ENCODE data around the gene TTC21A. TPM values are rescaled to one million over a fixed set of nuclear protein-coding genes. Genes with fewer than 3 reads are reported as not detected.

TTC21A gene
- total RNA-seq, 1 donor: 3.8 TPM

GRCh38 chr3:39068556-39068955 is 38.9 kb upstream of the TTC21A start:
- no peak for TF ChIP-seq CTCF (IDR thresholded peaks at IDR 0.05; ENCODE audit: insufficient read depth, low read length)
- H3K4me3 ChIP-seq (ENCODE audit: low read depth, low read length): no peak overlapping the region
- no peak for DNase-seq (ENCODE audit: low read depth)

DNA sequence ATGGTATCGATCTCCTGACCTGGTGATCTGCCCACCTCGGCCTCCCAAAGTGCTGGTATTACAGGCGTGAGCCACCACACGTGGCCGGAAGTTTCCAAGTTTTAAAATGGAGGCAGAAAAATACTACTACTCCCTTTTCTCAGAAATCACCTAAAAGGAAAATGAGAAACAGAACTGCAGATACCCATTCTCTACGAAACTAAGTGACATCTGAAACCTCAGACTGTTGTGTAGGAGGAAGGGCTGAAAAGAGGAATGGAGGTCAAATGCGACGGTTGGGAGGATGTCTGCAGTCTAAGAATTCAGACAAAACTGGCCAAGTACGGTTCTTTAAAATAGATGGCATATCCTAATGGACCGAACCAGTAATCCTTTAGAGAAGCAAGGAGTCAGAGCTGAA is 31.6 kb upstream of the TTC21A start:
- TF ChIP-seq CTCF (IDR thresholded peaks at IDR 0.05; ENCODE audit: insufficient read depth, low read length): no peak
- H3K4me3 ChIP-seq (ENCODE audit: low read depth, low read length): no peak overlapping the region
- no peak for DNase-seq (ENCODE audit: low read depth)

GRCh38 chr3:39079530-39079929 is 27.9 kb upstream of the TTC21A start:
- no peak for TF ChIP-seq CTCF (IDR thresholded peaks at IDR 0.05; ENCODE audit: insufficient read depth, low read length)
- H3K4me3 ChIP-seq (ENCODE audit: low read depth, low read length): no peak overlapping the region
- no peak for DNase-seq (ENCODE audit: low read depth)

DNA sequence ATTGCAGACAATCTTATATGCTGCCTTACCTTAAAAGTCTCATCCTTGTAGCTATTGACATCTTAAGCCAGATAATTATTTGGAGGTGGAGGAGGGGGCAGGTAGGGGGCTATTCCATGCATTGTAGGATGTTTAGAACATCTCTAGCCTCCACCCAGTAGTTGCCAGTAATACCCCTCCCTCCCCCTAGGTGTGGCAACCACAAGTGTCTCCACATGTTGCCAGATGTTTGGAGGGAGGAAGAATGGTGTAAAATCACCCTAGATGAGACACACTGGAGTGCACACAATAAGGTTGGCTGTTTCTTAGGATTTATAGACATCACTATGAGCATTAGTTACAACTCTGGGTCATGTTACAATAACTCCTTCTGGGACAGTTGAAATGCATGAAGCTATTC is 27.5 kb upstream of the TTC21A start:
- no peak for TF ChIP-seq CTCF (IDR thresholded peaks at IDR 0.05; ENCODE audit: insufficient read depth, low read length)
- H3K4me3 ChIP-seq (ENCODE audit: low read depth, low read length): no peak overlapping the region
- DNase-seq (ENCODE audit: low read depth): no peak

DNA sequence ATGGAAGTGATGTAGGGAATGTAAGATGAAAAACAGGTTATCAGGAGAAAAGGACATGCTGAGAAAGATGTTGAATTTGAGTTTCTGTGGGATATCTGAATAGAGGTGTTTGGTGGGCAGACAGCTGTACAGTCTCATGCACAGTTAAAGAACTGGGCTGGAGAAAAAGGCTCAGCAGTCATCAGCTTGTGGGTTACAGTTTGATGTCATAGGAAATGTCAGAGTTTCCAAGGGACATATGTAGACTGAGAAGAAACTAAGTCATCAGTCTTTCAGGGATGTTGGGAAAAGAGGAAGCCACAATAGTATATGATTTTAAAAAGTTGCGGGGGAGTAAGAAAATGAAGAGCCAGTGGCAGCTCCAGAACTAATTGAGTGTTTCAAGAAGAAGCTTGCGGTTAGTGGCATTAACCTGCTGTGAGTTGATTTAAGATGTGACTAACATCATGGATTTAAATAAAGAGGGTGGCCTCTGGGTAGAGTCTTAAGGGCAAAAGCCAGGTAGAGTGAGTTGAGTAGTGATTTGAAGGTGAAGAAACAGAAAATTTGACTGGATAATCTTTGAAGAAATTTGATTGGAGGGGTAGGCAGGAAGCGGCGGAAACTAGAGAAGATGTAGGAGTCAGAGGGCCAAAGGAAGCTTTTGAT is 24.7 kb upstream of the TTC21A start:
- H3K4me3 ChIP-seq (ENCODE audit: low read depth, low read length): no peak overlapping the region
- DNase-seq (ENCODE audit: low read depth): no peak
- no peak for TF ChIP-seq CTCF (IDR thresholded peaks at IDR 0.05; ENCODE audit: insufficient read depth, low read length)

GRCh38 chr3:39086144-39086543 is 21.3 kb upstream of the TTC21A start:
- DNase-seq (ENCODE audit: low read depth): no peak
- no peak for TF ChIP-seq CTCF (IDR thresholded peaks at IDR 0.05; ENCODE audit: insufficient read depth, low read length)
- H3K4me3 ChIP-seq (ENCODE audit: low read depth, low read length): no peak overlapping the region

GRCh38 chr3:39088456-39088855 is 19.0 kb upstream of the TTC21A start:
- no peak overlapping the region for H3K4me3 ChIP-seq (ENCODE audit: low read depth, low read length)
- TF ChIP-seq CTCF (IDR thresholded peaks at IDR 0.05; ENCODE audit: insufficient read depth, low read length): no peak
- no peak for DNase-seq (ENCODE audit: low read depth)
